Measurements from ENCODE around the gene SMIM44. TPM values are rescaled to one million over a fixed set of nuclear protein-coding genes. Genes with fewer than 3 reads are reported as not detected.
A peak's percentile ranks its signal among the peaks of the same experiment; 100 is the strongest.
"Not testable (repeated sequence)": the region's sequence is repeated elsewhere in the genome, so short reads cannot be mapped to it uniquely, and the experiment has no call there.

The SMIM44 gene
- total RNA-seq = not detected
- polyA plus RNA-seq = not detected

GRCh38 chr19:3483226-3483628 lies at the start of gene SMIM44:
Gene SMIM44, minus strand, starts transcription at chr19:3483441. Its CDS starts 38 bp downstream, at chr19:3483403.
- H3K36me3 ChIP-seq (ENCODE audit: insufficient read depth, low read length) = no peaks in the 10 kb centered on the region
- H3K27me3 ChIP-seq (ENCODE audit: insufficient read depth, low read length, poor library complexity, severe bottlenecking) = no peaks in the 10 kb centered on the region
- no peak within 1 kb of the TSS for H3K27ac ChIP-seq (ENCODE audit: low read depth, low read length)
- peaks cover 9% of the 10 kb centered on the region for H3K4me1 ChIP-seq (ENCODE audit: insufficient read depth, low read length)
- POLR2A ChIA-PET = no interaction called here
- no peak within 1 kb of the TSS for H3K4me3 ChIP-seq (ENCODE audit: low read length)
- Mint-ChIP-seq H3K36me3 (peaks cover 0 to 5% (median 2%) of the 10 kb centered on the region in 3 donors), H3K4me3 (no peak within 1 kb of the TSS), H3K4me1 (peaks cover 6 to 11% (median 9%) of the 10 kb centered on the region in 3 donors), H3K27me3 (peaks cover 0 to 4% of the 10 kb centered on the region in 2 donors), H3K27ac (peak within 1 kb of the TSS in 1 of 8 donors; percentile 91), H3K9me3 (no peaks in the 10 kb centered on the region)
- H3K9me3 ChIP-seq (ENCODE audit: low read length) = no peaks in the 10 kb centered on the region
- CTCF ChIA-PET = interaction anchor here (0.8 kb wide), 1 partner anchor 11 kb away, joined by 3 read pairs; no protein-coding TSS in a partner anchor
- DNase-seq = no peak

DNA sequence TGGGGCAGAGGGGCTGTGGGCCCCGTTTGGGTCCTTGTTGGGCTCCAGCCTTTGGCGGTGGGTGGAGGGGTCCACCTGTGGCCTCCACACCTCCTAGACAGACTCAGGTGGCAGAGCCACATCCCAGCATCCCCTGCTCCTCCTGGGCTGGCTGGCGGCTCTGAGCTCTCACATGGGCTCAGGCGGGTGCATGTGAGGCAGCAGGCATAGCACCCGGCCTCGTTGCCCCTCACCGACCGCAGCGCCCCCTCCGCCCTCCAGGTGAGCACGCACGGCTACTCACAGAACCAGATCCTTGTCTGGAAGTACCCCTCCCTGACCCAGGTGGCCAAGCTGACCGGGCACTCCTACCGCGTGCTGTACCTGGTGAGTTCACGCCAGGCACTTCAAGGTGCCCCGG lies 49.8 kb upstream of the SMIM44 start:
- no peaks in the 10 kb centered on the region for H3K27me3 Mint-ChIP-seq
- Histone ChIP-seq H3K4me1 (ENCODE audit: insufficient read depth, low read length) (no peaks in the 10 kb centered on the region), H3K9me3 (ENCODE audit: low read length) (no peaks in the 10 kb centered on the region), H3K36me3 (ENCODE audit: insufficient read depth, low read length) (no peaks in the 10 kb centered on the region), H3K27me3 (ENCODE audit: insufficient read depth, low read length, poor library complexity, severe bottlenecking) (no peaks in the 10 kb centered on the region), H3K4me3 (ENCODE audit: low read length) (no peak overlapping the region), H3K27ac (ENCODE audit: low read depth, low read length) (no peak overlapping the region)
- POLR2A ChIA-PET = interaction anchor here (0.5 to 0.6 kb wide), 2 partner anchors 21 to 53 kb away, joined by 3 to 4 read pairs; no protein-coding TSS in a partner anchor
- no peak for DNase-seq
- peaks cover 0 to 40% (median 0%) of the 10 kb centered on the region in 3 donors for H3K36me3 Mint-ChIP-seq
- no peaks in the 10 kb centered on the region for H3K4me1 Mint-ChIP-seq
- H3K4me3 Mint-ChIP-seq = no peak overlapping the region
- CTCF ChIA-PET = interaction anchor here (1.4 kb wide), 1 partner anchor 12 kb away, joined by 4 read pairs; no protein-coding TSS in a partner anchor
- peak overlapping the region in 1 of 8 donors; percentile 54 for H3K27ac Mint-ChIP-seq
- H3K9me3 Mint-ChIP-seq = no peaks in the 10 kb centered on the region

DNA sequence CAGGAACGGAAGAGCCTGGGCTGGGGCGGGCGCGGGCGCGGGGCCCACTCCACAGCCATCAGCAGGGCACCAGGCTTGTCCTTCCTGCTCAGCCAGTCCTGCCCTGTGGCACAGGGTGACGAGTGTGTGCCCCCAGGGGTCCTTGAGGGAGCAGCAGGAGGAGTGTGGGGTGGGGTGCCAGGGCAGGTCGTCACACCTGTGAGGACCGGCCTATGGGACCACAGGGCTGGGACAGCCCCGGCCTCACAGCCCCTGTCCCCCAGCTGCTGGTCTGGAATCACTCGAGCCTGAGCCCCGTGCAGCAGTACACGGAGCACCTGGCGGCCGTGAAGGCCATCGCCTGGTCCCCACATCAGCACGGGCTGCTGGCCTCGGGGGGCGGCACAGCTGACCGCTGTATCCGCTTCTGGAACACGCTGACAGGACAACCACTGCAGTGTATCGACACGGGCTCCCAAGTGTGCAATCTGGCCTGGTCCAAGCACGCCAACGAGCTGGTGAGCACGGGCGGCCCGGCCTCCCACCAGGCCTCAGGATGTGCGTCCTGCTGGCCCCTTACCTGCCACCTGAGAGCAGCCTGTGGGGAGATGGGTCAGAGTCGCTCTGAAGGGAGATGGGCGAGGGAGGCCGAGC lies 49.0 kb upstream of the SMIM44 start:
- H3K4me3 Mint-ChIP-seq = no peak overlapping the region
- H3K9me3 Mint-ChIP-seq = no peaks in the 10 kb centered on the region
- Histone ChIP-seq H3K4me1 (ENCODE audit: insufficient read depth, low read length) (no peaks in the 10 kb centered on the region), H3K4me3 (ENCODE audit: low read length) (no peak overlapping the region), H3K36me3 (ENCODE audit: insufficient read depth, low read length) (no peaks in the 10 kb centered on the region), H3K27me3 (ENCODE audit: insufficient read depth, low read length, poor library complexity, severe bottlenecking) (no peaks in the 10 kb centered on the region), H3K27ac (ENCODE audit: low read depth, low read length) (no peak overlapping the region), H3K9me3 (ENCODE audit: low read length) (no peaks in the 10 kb centered on the region)
- H3K27me3 Mint-ChIP-seq = no peaks in the 10 kb centered on the region
- H3K4me1 Mint-ChIP-seq = no peaks in the 10 kb centered on the region
- ChIA-PET POLR2A (no interaction called here), CTCF (interaction anchor here (0.9 to 1.1 kb wide), 2 partner anchors 13 to 35 kb away, joined by 3 read pairs; no protein-coding TSS in a partner anchor)
- no peak for DNase-seq
- H3K36me3 Mint-ChIP-seq = peaks cover 0 to 41% (median 0%) of the 10 kb centered on the region in 3 donors
- no peak overlapping the region for H3K27ac Mint-ChIP-seq

- Mint-ChIP-seq H3K4me1 (no peaks in the 10 kb centered on the region), H3K4me3 (no peak overlapping the region), H3K36me3 (peaks cover 0 to 46% (median 0%) of the 10 kb centered on the region in 3 donors), H3K9me3 (no peaks in the 10 kb centered on the region), H3K27me3 (no peaks in the 10 kb centered on the region), H3K27ac (no peak overlapping the region)
- CTCF ChIA-PET = interaction anchor here (0.9 to 1.1 kb wide), 2 partner anchors 13 to 36 kb away, joined by 3 read pairs; no protein-coding TSS in a partner anchor
- no peaks in the 10 kb centered on the region for H3K27me3 ChIP-seq (ENCODE audit: insufficient read depth, low read length, poor library complexity, severe bottlenecking)
- H3K4me3 ChIP-seq (ENCODE audit: low read length) = no peak overlapping the region
- no peak for DNase-seq
- POLR2A ChIA-PET = no interaction called here
- no peak overlapping the region for H3K27ac ChIP-seq (ENCODE audit: low read depth, low read length)
- H3K9me3 ChIP-seq (ENCODE audit: low read length) = no peaks in the 10 kb centered on the region
- H3K36me3 ChIP-seq (ENCODE audit: insufficient read depth, low read length) = no peaks in the 10 kb centered on the region
- H3K4me1 ChIP-seq (ENCODE audit: insufficient read depth, low read length) = no peaks in the 10 kb centered on the region
Observed at GRCh38 chr19:3531716-3532115, 48.5 kb upstream of the SMIM44 start.

DNA sequence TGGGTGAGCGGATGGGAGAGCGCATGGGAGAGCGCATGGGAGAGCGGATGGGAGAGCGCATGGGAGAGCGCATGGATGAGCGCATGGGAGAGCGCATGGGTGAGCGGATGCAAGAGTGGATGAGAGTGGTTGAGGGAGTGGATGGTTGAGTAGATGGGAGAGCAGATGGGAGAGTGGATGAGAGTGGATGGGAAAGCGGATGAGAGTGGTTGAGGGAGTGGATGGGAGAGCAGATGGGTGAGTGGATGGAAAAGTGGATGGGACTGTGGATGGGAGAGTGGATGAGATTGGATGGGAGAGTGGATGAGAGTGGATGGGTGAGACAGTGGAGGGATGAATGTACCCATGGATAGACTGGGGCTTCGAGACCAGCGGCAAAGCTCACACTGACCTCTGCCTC lies 47.1 kb upstream of the SMIM44 start:
- H3K27ac ChIP-seq (ENCODE audit: low read depth, low read length) = no peak overlapping the region
- no peak for DNase-seq
- Mint-ChIP-seq H3K27ac (no peak overlapping the region), H3K4me1 (no peaks in the 10 kb centered on the region), H3K9me3 (no peaks in the 10 kb centered on the region), H3K4me3 (no peak overlapping the region), H3K36me3 (peaks cover 0 to 43% (median 0%) of the 10 kb centered on the region in 3 donors), H3K27me3 (no peaks in the 10 kb centered on the region)
- H3K27me3 ChIP-seq (ENCODE audit: insufficient read depth, low read length, poor library complexity, severe bottlenecking) = no peaks in the 10 kb centered on the region
- ChIA-PET POLR2A (no interaction called here), CTCF (no interaction called here)
- H3K4me1 ChIP-seq (ENCODE audit: insufficient read depth, low read length) = no peaks in the 10 kb centered on the region
- H3K9me3 ChIP-seq (ENCODE audit: low read length) = no peaks in the 10 kb centered on the region
- H3K36me3 ChIP-seq (ENCODE audit: insufficient read depth, low read length) = no peaks in the 10 kb centered on the region
- no peak overlapping the region for H3K4me3 ChIP-seq (ENCODE audit: low read length)

- H3K9me3 Mint-ChIP-seq; H3K9me3 ChIP-seq (ENCODE audit: low read length); H3K4me3 ChIP-seq (ENCODE audit: low read length); H3K27ac Mint-ChIP-seq; H3K4me1 ChIP-seq (ENCODE audit: insufficient read depth, low read length); CTCF ChIA-PET; H3K4me1 Mint-ChIP-seq; H3K36me3 ChIP-seq (ENCODE audit: insufficient read depth, low read length); H3K27me3 ChIP-seq (ENCODE audit: insufficient read depth, low read length, poor library complexity, severe bottlenecking); H3K27me3 Mint-ChIP-seq; POLR2A ChIA-PET; DNase-seq; H3K27ac ChIP-seq (ENCODE audit: low read depth, low read length); H3K4me3 Mint-ChIP-seq: not testable (repeated sequence)
- H3K36me3 Mint-ChIP-seq = peaks cover 0 to 38% (median 0%) of the 10 kb centered on the region in 3 donors
Observed at GRCh38 chr19:3529299-3529698, 46.1 kb upstream of the SMIM44 start.

- H3K9me3 ChIP-seq (ENCODE audit: low read length) = no peaks in the 10 kb centered on the region
- H3K36me3 ChIP-seq (ENCODE audit: insufficient read depth, low read length) = no peaks in the 10 kb centered on the region
- DNase-seq = no peak
- no peaks in the 10 kb centered on the region for H3K4me1 Mint-ChIP-seq
- no peaks in the 10 kb centered on the region for H3K4me1 ChIP-seq (ENCODE audit: insufficient read depth, low read length)
- H3K27me3 Mint-ChIP-seq = no peaks in the 10 kb centered on the region
- ChIA-PET CTCF (no interaction called here), POLR2A (no interaction called here)
- no peak overlapping the region for H3K4me3 Mint-ChIP-seq
- H3K36me3 Mint-ChIP-seq = peaks cover 0 to 39% (median 0%) of the 10 kb centered on the region in 3 donors
- no peak overlapping the region for H3K27ac ChIP-seq (ENCODE audit: low read depth, low read length)
- H3K27me3 ChIP-seq (ENCODE audit: insufficient read depth, low read length, poor library complexity, severe bottlenecking) = no peaks in the 10 kb centered on the region
- no peak overlapping the region for H3K4me3 ChIP-seq (ENCODE audit: low read length)
- no peak overlapping the region for H3K27ac Mint-ChIP-seq
- H3K9me3 Mint-ChIP-seq = no peaks in the 10 kb centered on the region
Observed at GRCh38 chr19:3528539-3529211, 45.4 kb upstream of the SMIM44 start.

DNA sequence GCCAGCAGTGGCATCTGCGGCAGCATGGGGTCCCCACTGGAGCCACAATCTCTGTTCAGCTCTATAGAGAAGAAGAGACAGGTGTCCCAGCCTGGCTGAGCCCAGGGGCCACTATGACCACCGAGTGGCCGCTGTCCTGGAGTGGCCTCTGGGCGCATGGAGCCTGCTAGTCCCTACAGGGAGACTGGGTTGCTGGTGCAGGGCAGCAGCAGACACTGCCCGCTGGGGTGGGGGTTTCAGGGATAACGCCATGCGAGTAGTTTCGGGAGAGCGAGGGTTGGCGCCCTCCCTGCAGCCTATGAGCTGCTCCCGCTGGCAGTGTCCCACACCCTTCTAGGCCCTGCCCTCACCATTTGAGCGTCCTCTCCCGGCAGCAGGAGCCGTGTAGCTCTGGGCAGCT lies 44.8 kb upstream of the SMIM44 start:
- Histone ChIP-seq H3K27ac (ENCODE audit: low read depth, low read length) (no peak overlapping the region), H3K9me3 (ENCODE audit: low read length) (no peaks in the 10 kb centered on the region), H3K36me3 (ENCODE audit: insufficient read depth, low read length) (no peaks in the 10 kb centered on the region), H3K27me3 (ENCODE audit: insufficient read depth, low read length, poor library complexity, severe bottlenecking) (no peaks in the 10 kb centered on the region), H3K4me3 (ENCODE audit: low read length) (no peak overlapping the region), H3K4me1 (ENCODE audit: insufficient read depth, low read length) (no peaks in the 10 kb centered on the region)
- Mint-ChIP-seq H3K4me3 (no peak overlapping the region), H3K27ac (no peak overlapping the region), H3K36me3 (peaks cover 0 to 37% (median 0%) of the 10 kb centered on the region in 3 donors), H3K27me3 (no peaks in the 10 kb centered on the region), H3K9me3 (no peaks in the 10 kb centered on the region), H3K4me1 (no peaks in the 10 kb centered on the region)
- CTCF ChIA-PET = no interaction called here
- POLR2A ChIA-PET = no interaction called here
- DNase-seq = no peak
